Adrenal gland (tissue), 12 donors: ENCODE results near the gene S100A1. TPM values are rescaled to one million over a fixed set of nuclear protein-coding genes. Genes with fewer than 3 reads are reported as not detected.

ENCODE experiments used
- DNase-seq, 7 donors: peaks; one replicate each; pipeline ENCODE4 v3.0.0-alpha.2; 2019 to 2020
- H3K27ac ChIP-seq, 5 donors: fragments of 200-600 bp; sonication (generic) in 4 of 5; 1 replicate in 3 of 5; 2 replicates in 2 of 5; pipeline versions ENCODE4 v1.5.1 to v1.8.0; 2016 to 2020; ENCODE audit warnings: mild to moderate bottlenecking in 1 of 5
- H3K27me3 ChIP-seq: fragments of 200-600 bp; 2 replicates; pipeline ENCODE4 v1.8.0; 2021
- H3K36me3 ChIP-seq, 2 donors: fragments of 200-600 bp; replicated peaks in 1 of 2; 1 replicate in 1 of 2; 2 replicates in 1 of 2; pipeline versions ENCODE4 v1.5.1 to v1.8.0; 2018 to 2022
- H3K4me1 ChIP-seq, 2 donors: fragments of 200-600 bp; replicated peaks in 1 of 2; 1 replicate in 1 of 2; 2 replicates in 1 of 2; pipeline versions ENCODE4 v1.5.1 to v1.8.0; 2018 to 2021
- H3K4me3 ChIP-seq, 4 donors: fragments of 200-600 bp; sonication (generic) in 3 of 4; one replicate each; pipeline ENCODE4 v1.5.1; 2016 to 2018
- H3K9me3 ChIP-seq, 3 donors: fragments of 200-600 bp; sonication (generic) in 1 of 3; replicated peaks in 1 of 3; 1 replicate in 2 of 3; 2 replicates in 1 of 3; pipeline versions ENCODE4 v1.5.1 to v1.8.0; 2016 to 2021
- CTCF ChIP-seq, 6 experiments: fragments of 450-650 bp in 4 of 6; fragments of 200-600 bp in 2 of 6; sonication (generic) in 1 of 6; IDR thresholded peaks; 1 replicate in 5 of 6; 2 replicates in 1 of 6; pipeline versions ENCODE4 v1.5.1 to v1.8.0; 2016 to 2021; ENCODE audit warnings: antibody characterized with exemption in 6 of 6, mild to moderate bottlenecking in 2 of 6, moderate library complexity in 1 of 6
- POLR2A ChIP-seq, 2 donors: fragments of 450-650 bp; IDR thresholded peaks; one replicate each; pipeline ENCODE4 v1.6.1; 2017; ENCODE audit warnings: antibody characterized with exemption in 2 of 2, mild to moderate bottlenecking in 2 of 2, moderate library complexity in 1 of 2
- WGBS, 4 donors: extraction: QIAGEN DNeasy Blood & Tissue Kit in 2 of 4; methylation state at CpG; one replicate each; pipeline versions ENCODE4 v1.1.5 to v1.1.7; 2013 to 2017; 5-methylcytosine and 5-hydroxymethylcytosine counted together
- intact Hi-C, 2 donors: fragments of 100-400 bp; cut with DNase I; formaldehyde crosslinking; loops; one replicate each; pipeline versions ENCODE4 v1.14.1 to v1.15.0; 2022 to 2023
- polyA plus RNA-seq, 3 donors: library from polyadenylated mRNA; stranded (reverse); fragments of 200-250 nt in 2 of 3; fragments of 350-450 nt in 1 of 3; fragmentation: Illumina TruSeq in 1 of 3; extraction: RNeasy Lipid Tissue Mini Kit (QIAGEN cat#74804) in 1 of 3; gene quantifications; one replicate each; pipeline ENCODE4 v1.2.3, GENCODE V29; 2013 to 2014
- total RNA-seq, 9 donors: library from RNA; depleted of rRNA in 4 of 9; stranded (reverse); fragments of >200 nt in 4 of 9; fragments of 120-200 nt in 1 of 9; fragmentation: NEBNext Ultra II Directional in 1 of 9; extraction: Animal tissue kit (Norgen Biotek cat#: 25700) in 1 of 9; gene quantifications; one replicate each; pipeline versions ENCODE4 v1.1.0 to v1.2.4, GENCODE V29; 2013 to 2023
- donor health status: healthy with polysubstance abuse.
- donor health status: Bipolar disorder and iron deficiency.
- donor health status: DM: yes; HTN: yes; CAD: no.
- donor health status: DM: no; HTN: no; CAD: no.
- donor health status: DM: no; HTN: no; CAD: no.
- donor health status: DM: yes; HTN: yes; CAD: no.

The S100A1 gene
- total and polyA plus RNA-seq, 12 donors = 0.55 to 12.3 (median 2.0) TPM; not detected in 4

GRCh38 chr1:153623101-153623500, 5.1 kb upstream of the S100A1 start:
- H3K36me3 ChIP-seq = peaks cover 0 to 4% of the 10 kb centered on the region in 2 donors
- intact Hi-C loops = no loop called here
- no peaks in the 10 kb centered on the region for H3K9me3 ChIP-seq
- H3K4me1 ChIP-seq = peaks cover 11 to 24% of the 10 kb centered on the region in 2 donors
- no peak overlapping the region for H3K27ac ChIP-seq
- H3K27me3 ChIP-seq = no peaks in the 10 kb centered on the region
- 72 to 80% (median 77%) methylated on average over 7 of the region's 7 CpGs for WGBS, 4 donors
- H3K4me3 ChIP-seq = no peak overlapping the region
- no peak for DNase-seq
- TF ChIP-seq CTCF (IDR thresholded peaks at IDR 0.05) (no peak), POLR2A (IDR thresholded peaks at IDR 0.05) (no peak)

GRCh38 chr1:153624965-153625611, 3.1 kb upstream of the S100A1 start:
- no peak overlapping the region for H3K4me3 ChIP-seq
- H3K27me3 ChIP-seq = no peaks in the 10 kb centered on the region
- no peaks in the 10 kb centered on the region for H3K9me3 ChIP-seq
- H3K4me1 ChIP-seq = peaks cover 11 to 24% of the 10 kb centered on the region in 2 donors
- no peak for DNase-seq
- 91 to 94% (median 91%) methylated on average over 10 of the region's 10 CpGs for WGBS, 4 donors
- no peaks in the 10 kb centered on the region for H3K36me3 ChIP-seq
- no peak overlapping the region for H3K27ac ChIP-seq
- no peak for TF ChIP-seq POLR2A (IDR thresholded peaks at IDR 0.05)
- TF ChIP-seq CTCF (IDR thresholded peaks at IDR 0.05) = no peak
- intact Hi-C loops = no loop called here

GRCh38 chr1:153626477-153626903, 1.7 kb upstream of the S100A1 start:
- H3K9me3 ChIP-seq = no peaks in the 10 kb centered on the region
- intact Hi-C loops = no loop called here

More at GRCh38 chr1:153626477-153626903, 1.7 kb upstream of the S100A1 start:
- DNase-seq = no peak
- H3K27me3 ChIP-seq = no peaks in the 10 kb centered on the region
- H3K36me3 ChIP-seq = no peaks in the 10 kb centered on the region
- no peak for TF ChIP-seq POLR2A (IDR thresholded peaks at IDR 0.05)
- TF ChIP-seq CTCF (IDR thresholded peaks at IDR 0.05) = no peak
- H3K27ac ChIP-seq = peak overlapping the region in 3 of 5 donors; percentile 61 to 91 (median 82)
- WGBS, 4 donors = 20 to 80% (median 66%) methylated on average over 1 to 3 of the region's 3 CpGs
- H3K4me1 ChIP-seq = peaks cover 11 to 24% of the 10 kb centered on the region in 2 donors
- peak overlapping the region in 2 of 4 donors; percentile 30 to 41 for H3K4me3 ChIP-seq
